Activated gamma-delta T cell (primary cell): Measurements from ENCODE around the gene CELF2.

Experiments
- DNase-seq: peaks from one replicate; lab custom pipeline; 2025; lab: John Stamatoyannopoulos, UW

Gene CELF2

GRCh38 chr10:11194859-11195586 lies 177.4 kb downstream of the CELF2 start:
- no peak for DNase-seq

- no peak for DNase-seq
Measured at GRCh38 chr10:11195623-11196022, 178.0 kb downstream of the CELF2 start.

- no peak for DNase-seq
Measured at GRCh38 chr10:11197266-11197712, 179.6 kb downstream of the CELF2 start.

GRCh38 chr10:11197878-11198277 lies 180.2 kb downstream of the CELF2 start:
- DNase-seq = no peak

GRCh38 chr10:11201911-11202310 lies 184.2 kb downstream of the CELF2 start:
- no peak for DNase-seq

- DNase-seq = peak; percentile 58
Measured at GRCh38 chr10:11204351-11204942, 186.8 kb downstream of the CELF2 start.

GRCh38 chr10:11205030-11205772 lies 187.5 kb downstream of the CELF2 start:
- DNase-seq = no peak

GRCh38 chr10:11206676-11207559 lies 189.2 kb downstream of the CELF2 start:
- DNase-seq = no peak

GRCh38 chr10:11207560-11207844 lies 189.8 kb downstream of the CELF2 start:
- DNase-seq = no peak

GRCh38 chr10:11208243-11208642 lies 190.6 kb downstream of the CELF2 start:
- no peak for DNase-seq

GRCh38 chr10:11208908-11209829 lies 191.5 kb downstream of the CELF2 start:
- no peak for DNase-seq

GRCh38 chr10:11209830-11210181 lies 192.1 kb downstream of the CELF2 start:
- no peak for DNase-seq

- no peak for DNase-seq
Measured at GRCh38 chr10:11210211-11210922, 192.7 kb downstream of the CELF2 start.

- no peak for DNase-seq
Measured at GRCh38 chr10:11212288-11213085, 194.8 kb downstream of the CELF2 start.

GRCh38 chr10:11213137-11213536 lies 195.5 kb downstream of the CELF2 start:
- no peak for DNase-seq

- no peak for DNase-seq
Measured at GRCh38 chr10:11214407-11214806, 196.7 kb downstream of the CELF2 start.

- DNase-seq = no peak
Measured at GRCh38 chr10:11215471-11215870, 197.8 kb downstream of the CELF2 start.

GRCh38 chr10:11217521-11217920 lies 199.8 kb downstream of the CELF2 start:
- DNase-seq = no peak

GRCh38 chr10:11218395-11218794 lies 200.7 kb downstream of the CELF2 start:
- DNase-seq = no peak

GRCh38 chr10:11219431-11219830 lies 201.8 kb downstream of the CELF2 start:
- DNase-seq = no peak
